ENCODE measurements around the gene PCSK6. TPM values are rescaled to one million over a fixed set of nuclear protein-coding genes. Genes with fewer than 3 reads are reported as not detected.

PCSK6 gene
- polyA plus RNA-seq, 1 donor from 2014 or later, result 1.1 TPM

DNA sequence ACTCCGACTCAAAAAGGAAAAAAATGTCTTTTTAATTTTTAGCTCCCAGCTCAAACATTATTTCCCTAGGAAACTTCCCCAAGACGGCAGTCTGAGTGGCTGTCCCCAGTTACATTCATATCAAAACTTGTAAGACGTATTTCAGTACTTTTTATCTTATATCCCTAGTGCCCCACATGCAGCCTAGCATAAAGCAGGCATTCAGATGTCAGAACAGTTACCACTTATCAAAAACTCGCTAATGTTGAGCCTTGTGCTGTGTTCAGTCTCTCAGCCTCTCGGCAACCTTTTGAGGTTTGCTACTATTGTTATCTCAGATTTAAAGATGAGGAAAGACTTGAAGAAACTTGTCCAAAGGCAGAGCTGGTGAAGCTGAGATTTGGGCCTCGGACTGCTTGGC is 205.6 kb downstream of the PCSK6 start:
- Histone ChIP-seq H3K79me2 (replicated peaks; ENCODE audit: insufficient read depth, low read length) (peaks cover 3% of the 10 kb centered on the region), H3K27ac (ENCODE audit: low read length) (no peak overlapping the region), H3K9me2 (ENCODE audit: insufficient read depth, low read length) (no peaks in the 10 kb centered on the region), H3F3A (ENCODE audit: insufficient read depth, low read length, poor library complexity, severe bottlenecking) (no peaks in the 10 kb centered on the region), H2AFZ (ENCODE audit: low read depth, low read length) (no peak overlapping the region), H3K27me3 (ENCODE audit: insufficient read depth, low read depth, low read length) (no peaks in the 10 kb centered on the region), H3K4me3 (ENCODE audit: low read length) (no peak overlapping the region), H3K36me3 (ENCODE audit: insufficient read depth, low read length) (peaks cover 8% of the 10 kb centered on the region), H3K4me2 (ENCODE audit: low read length) (no peak overlapping the region), H3K9ac (ENCODE audit: low read length) (no peak overlapping the region), H3K9me3 (ENCODE audit: low read length) (no peaks in the 10 kb centered on the region), H4K20me1 (ENCODE audit: insufficient read depth) (no peaks in the 10 kb centered on the region)
- TF ChIP-seq EZH2 (IDR thresholded peaks at IDR 0.05; ENCODE audit: borderline replicate concordance, insufficient read depth, low read length, poor library complexity, severe bottlenecking), result no peak
- TF ChIP-seq CTCF (IDR thresholded peaks at IDR 0.05; ENCODE audit: poor library complexity, severe bottlenecking), result no peak
- no peak for TF ChIP-seq POLR2AphosphoS5 (IDR thresholded peaks at IDR 0.05)
- no peak for TF ChIP-seq RAD21 (conservative IDR thresholded peaks at IDR 0.05)

DNA sequence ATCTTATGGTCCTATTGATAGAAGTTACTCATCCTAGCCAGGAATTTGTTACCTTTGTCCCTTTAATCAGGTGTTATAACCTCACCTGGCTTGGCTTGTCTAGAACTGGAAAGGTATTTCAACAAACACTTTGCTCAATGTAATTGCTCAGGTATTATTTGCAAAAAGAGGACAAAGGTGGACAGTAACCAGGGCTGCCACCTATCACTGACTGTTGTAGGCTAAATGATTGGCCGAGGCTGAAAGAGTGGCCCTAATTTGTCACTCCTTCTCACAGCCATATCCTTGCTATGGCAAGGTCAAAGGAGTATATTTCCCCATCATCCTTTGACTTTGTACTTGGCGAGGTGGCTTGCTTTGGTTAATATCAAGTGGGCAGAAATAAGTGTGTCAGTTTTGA is 209.5 kb downstream of the PCSK6 start:
- Histone ChIP-seq H3K9ac (ENCODE audit: low read length) (no peak overlapping the region), H3F3A (ENCODE audit: insufficient read depth, low read length, poor library complexity, severe bottlenecking) (no peaks in the 10 kb centered on the region), H3K9me3 (ENCODE audit: low read length) (no peaks in the 10 kb centered on the region), H3K79me2 (replicated peaks; ENCODE audit: insufficient read depth, low read length) (peaks cover 17% of the 10 kb centered on the region), H3K4me2 (ENCODE audit: low read length) (no peak overlapping the region), H3K36me3 (ENCODE audit: insufficient read depth, low read length) (no peaks in the 10 kb centered on the region), H3K4me3 (ENCODE audit: low read length) (no peak overlapping the region), H4K20me1 (ENCODE audit: insufficient read depth) (no peaks in the 10 kb centered on the region), H3K27ac (ENCODE audit: low read length) (no peak overlapping the region), H3K27me3 (ENCODE audit: insufficient read depth, low read depth, low read length) (no peaks in the 10 kb centered on the region), H3K9me2 (ENCODE audit: insufficient read depth, low read length) (no peaks in the 10 kb centered on the region), H2AFZ (ENCODE audit: low read depth, low read length) (no peak overlapping the region)
- no peak for TF ChIP-seq EZH2 (IDR thresholded peaks at IDR 0.05; ENCODE audit: borderline replicate concordance, insufficient read depth, low read length, poor library complexity, severe bottlenecking)
- TF ChIP-seq POLR2AphosphoS5 (IDR thresholded peaks at IDR 0.05), result no peak
- TF ChIP-seq TAF1 (IDR thresholded peaks at IDR 0.05; ENCODE audit: low read depth), result no peak
- TF ChIP-seq EP300 (conservative IDR thresholded peaks at IDR 0.05; ENCODE audit: poor library complexity, severe bottlenecking), result no peak
- no peak for TF ChIP-seq RAD21 (conservative IDR thresholded peaks at IDR 0.05)
- no peak for TF ChIP-seq SMC3 (conservative IDR thresholded peaks at IDR 0.05; ENCODE audit: poor library complexity)
- no peak for TF ChIP-seq REST (IDR thresholded peaks at IDR 0.05; ENCODE audit: borderline replicate concordance)
- TF ChIP-seq CTCF (IDR thresholded peaks at IDR 0.05; ENCODE audit: poor library complexity, severe bottlenecking), result no peak
- TF ChIP-seq MXI1 (conservative IDR thresholded peaks at IDR 0.05; ENCODE audit: poor library complexity, severe bottlenecking), result no peak

Data from neural cell (in vitro differentiated cells).